ENCODE measurements around the gene CDKN2B. TPM values are rescaled to one million over a fixed set of nuclear protein-coding genes. Genes with fewer than 3 reads are reported as not detected.

The CDKN2B gene
- total RNA-seq, 1 experiment from 2014 or later, result not detected

DNA sequence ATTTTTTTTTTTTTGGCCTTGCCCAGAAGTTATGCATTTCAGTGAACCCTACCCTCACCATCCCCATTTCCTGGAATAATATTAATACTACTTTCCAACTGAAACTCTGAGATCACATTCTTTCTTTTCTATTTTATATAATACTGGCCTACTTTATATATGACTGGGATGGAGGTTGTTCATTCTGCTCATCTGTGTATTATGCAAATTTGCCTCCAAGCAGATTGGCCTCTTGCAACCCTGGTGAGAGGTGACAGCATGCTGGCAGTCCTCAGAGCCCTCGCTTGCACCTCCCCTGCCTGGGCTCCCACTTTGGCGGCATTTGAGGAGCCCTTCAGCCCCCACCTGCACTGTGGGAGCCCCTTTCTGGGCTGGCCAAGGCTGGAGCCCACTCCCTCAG lies 50.3 kb downstream of the CDKN2B start:
- no peak overlapping the region for H3K4me3 Mint-ChIP-seq (ENCODE audit: unreplicated experiment)
- POLR2A ChIA-PET, result no interaction called here
- no TSS peak for BruUV-seq (replicated peaks)
- H3K9me3 Mint-ChIP-seq (ENCODE audit: unreplicated experiment), result no peaks in the 10 kb centered on the region
- TF ChIP-seq, protein P1, sequence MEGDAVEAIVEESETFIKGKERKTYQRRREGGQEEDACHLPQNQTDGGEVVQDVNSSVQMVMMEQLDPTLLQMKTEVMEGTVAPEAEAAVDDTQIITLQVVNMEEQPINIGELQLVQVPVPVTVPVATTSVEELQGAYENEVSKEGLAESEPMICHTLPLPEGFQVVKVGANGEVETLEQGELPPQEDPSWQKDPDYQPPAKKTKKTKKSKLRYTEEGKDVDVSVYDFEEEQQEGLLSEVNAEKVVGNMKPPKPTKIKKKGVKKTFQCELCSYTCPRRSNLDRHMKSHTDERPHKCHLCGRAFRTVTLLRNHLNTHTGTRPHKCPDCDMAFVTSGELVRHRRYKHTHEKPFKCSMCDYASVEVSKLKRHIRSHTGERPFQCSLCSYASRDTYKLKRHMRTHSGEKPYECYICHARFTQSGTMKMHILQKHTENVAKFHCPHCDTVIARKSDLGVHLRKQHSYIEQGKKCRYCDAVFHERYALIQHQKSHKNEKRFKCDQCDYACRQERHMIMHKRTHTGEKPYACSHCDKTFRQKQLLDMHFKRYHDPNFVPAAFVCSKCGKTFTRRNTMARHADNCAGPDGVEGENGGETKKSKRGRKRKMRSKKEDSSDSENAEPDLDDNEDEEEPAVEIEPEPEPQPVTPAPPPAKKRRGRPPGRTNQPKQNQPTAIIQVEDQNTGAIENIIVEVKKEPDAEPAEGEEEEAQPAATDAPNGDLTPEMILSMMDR (IDR thresholded peaks at IDR 0.05; ENCODE audit: unreplicated experiment), result no peak
- H3K27ac Mint-ChIP-seq (ENCODE audit: low read depth, unreplicated experiment), result no peak overlapping the region
- CTCF ChIA-PET, result no interaction called here
- DNase-seq (ENCODE audit: unreplicated experiment), result no peak
- H3K4me1 Mint-ChIP-seq (ENCODE audit: insufficient read depth, unreplicated experiment), result no peaks in the 10 kb centered on the region
- intact Hi-C loops (cut with micrococcal nuclease), result no loop called here
- H3K36me3 Mint-ChIP-seq (ENCODE audit: insufficient read depth, unreplicated experiment), result no peaks in the 10 kb centered on the region
- no peaks in the 10 kb centered on the region for H3K27me3 Mint-ChIP-seq (ENCODE audit: insufficient read depth, unreplicated experiment)

Other genes starting within 250 kb of the CDKN2B start
- not detected in 2 replicates for gene MTAP, start 206.7 kb downstream of the CDKN2B start, total RNA-seq (2022)
- gene CDKN2A, start 14.9 kb downstream of the CDKN2B start, total RNA-seq (2022), result not detected in 2 replicates
- not detected in 2 replicates for gene CDKN2B-AS1, start 14.5 kb downstream of the CDKN2B start, total RNA-seq (2022)